Activated CD8-positive, alpha-beta memory T cell treated with anti-CD3 and anti-CD28 coated beads, Interleukin-2, amount 10 ng/mL, durations not matched to agents 7 days and 5 days (primary cell): ENCODE measurements around the gene S100G. TPM values are rescaled to one million over a fixed set of nuclear protein-coding genes. Genes with fewer than 3 reads are reported as not detected.
"Not testable (repeated sequence)": the region's sequence is repeated elsewhere in the genome, so short reads cannot be mapped to it uniquely, and the experiment has no call there.

Experiments used
- ATAC-seq: fragments of 150-1000 bp; cut with Tn5 transposase; one replicate; pipeline ENCODE4 v1.10.0; 2021; ENCODE audit warnings: moderate library complexity
- CTCF ChIA-PET: fragments of 350-600 bp; sonication (Branson Sonifier 250); formaldehyde crosslinking; loops from one replicate; lab custom pipeline; 2021; ENCODE audit warnings: antibody characterized with exemption; lab: Charles Lee
- DNase-seq: peaks from one replicate; pipeline ENCODE4 v3.0.0-alpha.2; 2020
- H3K27ac Mint-ChIP-seq: one replicate; pipeline ENCODE4 v1.8.0; 2021; ENCODE audit warnings: mild to moderate bottlenecking, mixed read lengths
- H3K27me3 Mint-ChIP-seq: one replicate; pipeline ENCODE4 v1.8.0; 2021; ENCODE audit warnings: mixed read lengths
- H3K36me3 Mint-ChIP-seq: one replicate; pipeline ENCODE4 v1.8.0; 2021; ENCODE audit warnings: mild to moderate bottlenecking, mixed read lengths
- H3K4me1 Mint-ChIP-seq: one replicate; pipeline ENCODE4 v1.8.0; 2021; ENCODE audit warnings: mixed read lengths
- H3K4me3 Mint-ChIP-seq: one replicate; pipeline ENCODE4 v1.8.0; 2021; ENCODE audit warnings: mild to moderate bottlenecking, moderate library complexity, mixed read lengths
- H3K9me3 Mint-ChIP-seq: one replicate; pipeline ENCODE4 v1.8.0; 2022; ENCODE audit warnings: low read depth, mixed read lengths
- total RNA-seq, 2 experiments: library from RNA; stranded (reverse); gene quantifications; one replicate each; pipeline ENCODE4 v1.2.3, GENCODE V29; 2021

S100G gene, protein sequence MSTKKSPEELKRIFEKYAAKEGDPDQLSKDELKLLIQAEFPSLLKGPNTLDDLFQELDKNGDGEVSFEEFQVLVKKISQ
- total RNA-seq: not detected

DNA sequence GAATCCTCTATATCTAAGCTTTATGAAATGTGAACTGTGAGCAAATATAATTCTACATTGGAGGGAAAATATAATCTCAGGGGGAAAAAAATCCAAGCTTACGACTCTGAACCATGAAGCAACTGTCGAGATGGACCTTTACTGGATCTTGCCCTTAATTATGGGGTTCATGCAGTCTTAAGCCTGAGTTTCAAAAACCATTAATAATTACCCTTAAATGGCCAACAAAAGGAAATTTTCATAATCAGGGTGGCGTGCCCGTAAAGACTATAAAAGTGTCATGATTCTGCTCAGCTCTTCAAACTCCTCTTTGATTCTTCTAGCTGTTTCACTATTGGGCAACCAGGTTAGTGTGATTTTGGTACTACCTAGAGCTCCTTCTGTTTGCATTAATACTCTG, at the start of gene S100G:
Gene S100G, plus strand, starts transcription at position 301 of the 400 bp plus-strand sequence. CDS start 849 bp downstream, outside the sequence.
- no peak for DNase-seq
- peaks cover 3% of the 10 kb centered on the region for H3K36me3 Mint-ChIP-seq

DNA sequence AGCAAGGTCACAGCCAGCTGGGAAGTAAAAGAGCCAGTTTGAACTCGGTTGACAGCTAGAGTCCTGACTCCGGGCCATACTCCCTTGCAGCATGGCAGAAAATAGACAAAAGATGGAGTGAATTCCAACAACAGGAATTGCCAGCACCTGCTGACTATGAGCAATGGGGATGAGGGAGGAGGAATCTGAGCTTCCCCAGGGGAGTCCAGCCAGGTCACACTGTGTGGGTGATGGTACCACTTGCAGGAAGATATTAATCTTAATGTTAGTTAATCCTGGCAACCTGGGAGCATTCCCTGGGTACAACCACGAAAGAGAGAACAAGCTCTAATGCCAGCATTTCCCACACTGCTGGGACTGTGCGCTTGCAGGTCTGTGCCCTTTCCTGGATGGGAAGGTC, 48.1 kb upstream of the S100G start:
- DNase-seq (no peak), ATAC-seq (no peak)
- Mint-ChIP-seq H3K36me3 (no peaks in the 10 kb centered on the region), H3K4me3 (no peak overlapping the region), H3K4me1 (peaks cover 11% of the 10 kb centered on the region), H3K27ac (no peak overlapping the region), H3K9me3 (no peaks in the 10 kb centered on the region), H3K27me3 (no peaks in the 10 kb centered on the region)
- CTCF ChIA-PET: no interaction called here

More for the DNA sequence above, at the start of gene S100G:
- CTCF ChIA-PET: no interaction called here
- no peaks in the 10 kb centered on the region for H3K9me3 Mint-ChIP-seq
- no peaks in the 10 kb centered on the region for H3K27me3 Mint-ChIP-seq
- no peak for ATAC-seq
- H3K4me1 Mint-ChIP-seq: no peaks in the 10 kb centered on the region
- H3K27ac Mint-ChIP-seq: no peak within 1 kb of the TSS
- no peak within 1 kb of the TSS for H3K4me3 Mint-ChIP-seq

DNA sequence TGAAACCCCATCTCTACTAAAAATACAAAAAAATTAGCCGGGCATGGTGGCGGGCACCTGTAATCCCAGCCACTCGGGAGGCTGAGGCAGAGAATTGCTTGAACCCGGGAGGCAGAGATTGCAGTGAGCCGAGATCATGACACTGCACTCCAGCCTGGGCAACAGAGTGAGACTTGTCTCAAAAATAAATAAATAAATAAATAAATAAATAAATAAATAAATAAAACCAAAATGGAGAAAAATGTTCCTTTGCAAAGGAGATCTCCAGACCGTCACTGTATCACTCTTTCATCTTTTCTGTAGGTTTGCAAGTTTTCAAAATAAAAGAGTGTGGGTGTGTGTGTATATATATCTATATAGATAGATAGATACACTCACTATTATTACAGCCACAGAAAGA, 46.7 kb upstream of the S100G start:
- ATAC-seq, H3K4me3 Mint-ChIP-seq, CTCF ChIA-PET, H3K9me3 Mint-ChIP-seq, H3K36me3 Mint-ChIP-seq, H3K27ac Mint-ChIP-seq, DNase-seq, H3K27me3 Mint-ChIP-seq: not testable (repeated sequence)
- H3K4me1 Mint-ChIP-seq: peaks cover 11% of the 10 kb centered on the region

DNA sequence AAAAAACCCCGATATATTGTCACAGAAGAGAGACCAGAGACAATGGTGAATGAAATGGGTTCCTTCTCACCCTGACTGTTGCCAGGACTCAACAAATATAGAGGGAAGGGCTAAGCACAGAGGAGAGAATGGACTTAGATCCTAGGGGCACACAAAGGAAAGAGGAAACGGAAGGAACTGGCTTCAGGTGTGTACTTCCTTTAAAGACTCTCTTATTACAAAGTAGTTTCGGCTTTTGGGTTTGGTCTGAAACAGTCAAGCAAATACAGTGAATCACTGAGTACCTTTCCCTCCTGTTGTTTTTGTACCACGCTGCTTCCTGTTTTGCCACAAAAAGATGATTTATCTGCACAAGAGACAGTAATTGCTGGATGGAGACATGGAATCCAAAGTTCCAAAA, 46.1 kb upstream of the S100G start:
- CTCF ChIA-PET: no interaction called here
- H3K27me3 Mint-ChIP-seq: no peaks in the 10 kb centered on the region
- DNase-seq (no peak), ATAC-seq (no peak)
- H3K27ac Mint-ChIP-seq: peak overlapping the region; percentile 61
- peaks cover 11% of the 10 kb centered on the region for H3K4me1 Mint-ChIP-seq
- H3K4me3 Mint-ChIP-seq: no peak overlapping the region
- H3K36me3 Mint-ChIP-seq: no peaks in the 10 kb centered on the region
- no peaks in the 10 kb centered on the region for H3K9me3 Mint-ChIP-seq

DNA sequence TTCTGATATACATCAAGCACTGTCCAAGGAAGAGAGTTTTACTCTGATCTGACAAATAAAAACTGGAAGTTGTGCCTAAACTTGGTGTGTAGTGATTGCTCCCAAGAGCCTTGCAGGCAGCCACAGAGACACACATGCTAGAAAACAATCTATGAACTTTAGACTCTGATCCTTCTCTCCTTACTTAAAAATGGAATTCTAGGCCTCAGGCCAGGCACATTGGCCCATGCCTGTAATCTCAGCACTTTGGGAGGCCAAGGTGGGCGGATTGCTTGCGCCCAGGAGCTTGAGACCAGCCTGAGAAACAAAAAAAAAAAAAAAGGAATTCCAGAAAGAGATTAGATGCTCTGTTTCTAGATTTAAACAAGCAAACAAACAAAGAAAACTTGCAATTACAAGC, 45.6 kb upstream of the S100G start:
- H3K4me3 Mint-ChIP-seq: no peak overlapping the region

DNA sequence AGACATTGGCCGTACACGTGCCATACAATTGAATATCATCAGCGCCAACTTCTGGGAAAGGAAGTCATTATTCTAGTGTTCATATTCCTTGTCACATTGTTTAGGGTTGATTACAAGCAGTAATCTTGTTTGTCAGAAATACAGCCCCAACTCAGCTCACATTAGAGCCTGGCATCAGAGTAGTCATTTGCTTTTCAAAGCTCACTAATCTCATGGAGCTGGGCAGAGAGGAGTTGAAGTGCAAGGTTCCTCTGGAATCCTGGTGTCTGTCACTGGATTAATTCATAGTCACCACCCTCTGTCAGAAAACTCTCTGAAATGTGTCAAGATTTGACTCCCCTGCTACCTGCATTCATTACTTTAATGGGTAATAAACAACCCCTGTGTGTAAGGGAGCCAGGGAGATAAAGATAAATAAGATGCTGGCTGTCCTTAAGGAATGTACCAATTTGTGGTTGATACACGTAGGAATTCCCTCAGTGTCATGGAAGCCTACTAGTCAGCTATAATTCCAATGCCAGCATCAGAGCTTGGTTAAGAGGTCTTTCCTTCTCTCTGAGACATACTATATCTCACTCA, 43.7 kb upstream of the S100G start:
- Mint-ChIP-seq H3K4me1 (peaks cover 11% of the 10 kb centered on the region), H3K27me3 (no peaks in the 10 kb centered on the region), H3K9me3 (no peaks in the 10 kb centered on the region), H3K27ac (no peak overlapping the region), H3K36me3 (no peaks in the 10 kb centered on the region), H3K4me3 (no peak overlapping the region)
- DNase-seq (no peak), ATAC-seq (no peak)
- CTCF ChIA-PET: no interaction called here

More for the DNA sequence above, 45.6 kb upstream of the S100G start:
- no peaks in the 10 kb centered on the region for H3K27me3 Mint-ChIP-seq
- no peaks in the 10 kb centered on the region for H3K9me3 Mint-ChIP-seq
- peaks cover 11% of the 10 kb centered on the region for H3K4me1 Mint-ChIP-seq
- H3K36me3 Mint-ChIP-seq: no peaks in the 10 kb centered on the region
- ATAC-seq: no peak
- H3K27ac Mint-ChIP-seq: peak overlapping the region; percentile 61
- CTCF ChIA-PET: no interaction called here
- DNase-seq: no peak

DNA sequence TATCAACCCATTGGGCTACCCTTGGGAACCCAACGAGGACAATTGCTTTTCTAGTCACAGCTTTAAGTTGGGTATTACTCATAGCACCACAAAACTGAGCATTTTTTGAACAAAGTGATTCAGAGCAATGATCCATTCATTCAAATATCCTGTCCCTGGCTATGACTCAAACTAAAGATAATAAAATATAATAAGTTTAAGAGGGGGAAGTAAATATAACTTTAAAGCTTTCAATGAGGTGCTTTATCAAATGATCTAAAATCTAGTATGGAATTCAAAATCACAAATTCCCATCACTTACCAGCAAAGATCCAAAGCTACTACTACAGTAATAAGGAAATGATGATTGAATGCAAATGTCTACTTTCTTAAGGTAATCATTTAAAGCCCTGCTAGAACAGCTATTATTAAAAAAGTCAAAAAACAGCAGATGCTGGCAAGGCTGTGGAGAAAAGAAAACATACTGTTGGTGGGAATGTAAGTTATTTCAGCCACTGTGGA, 39.8 kb upstream of the S100G start:
- Mint-ChIP-seq H3K9me3 (no peaks in the 10 kb centered on the region), H3K4me1 (no peaks in the 10 kb centered on the region), H3K27ac (no peak overlapping the region), H3K27me3 (no peaks in the 10 kb centered on the region), H3K4me3 (no peak overlapping the region), H3K36me3 (peaks cover 2% of the 10 kb centered on the region)
- DNase-seq (no peak), ATAC-seq (no peak)
- CTCF ChIA-PET: no interaction called here

DNA sequence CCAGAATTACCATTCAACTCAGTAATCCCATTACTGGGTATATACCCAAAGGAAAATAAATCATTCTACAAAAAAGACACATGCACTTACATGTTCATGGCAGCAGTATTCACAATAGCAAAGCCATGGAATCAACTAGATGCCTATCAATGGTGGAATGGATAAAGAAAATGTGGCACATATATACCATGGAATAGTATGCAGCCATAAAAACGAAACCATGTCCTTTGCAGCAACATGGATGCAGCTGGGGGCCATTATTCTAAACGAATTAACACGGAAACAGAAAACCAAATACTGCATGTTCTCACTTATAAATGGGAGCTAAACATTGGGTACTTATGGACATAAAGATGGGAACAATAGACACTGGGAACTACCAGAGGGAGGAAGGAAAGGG, 39.3 kb upstream of the S100G start:
- H3K9me3 Mint-ChIP-seq, H3K36me3 Mint-ChIP-seq, H3K27me3 Mint-ChIP-seq, H3K4me3 Mint-ChIP-seq, DNase-seq, H3K4me1 Mint-ChIP-seq, CTCF ChIA-PET, H3K27ac Mint-ChIP-seq, ATAC-seq: not testable (repeated sequence)

DNA sequence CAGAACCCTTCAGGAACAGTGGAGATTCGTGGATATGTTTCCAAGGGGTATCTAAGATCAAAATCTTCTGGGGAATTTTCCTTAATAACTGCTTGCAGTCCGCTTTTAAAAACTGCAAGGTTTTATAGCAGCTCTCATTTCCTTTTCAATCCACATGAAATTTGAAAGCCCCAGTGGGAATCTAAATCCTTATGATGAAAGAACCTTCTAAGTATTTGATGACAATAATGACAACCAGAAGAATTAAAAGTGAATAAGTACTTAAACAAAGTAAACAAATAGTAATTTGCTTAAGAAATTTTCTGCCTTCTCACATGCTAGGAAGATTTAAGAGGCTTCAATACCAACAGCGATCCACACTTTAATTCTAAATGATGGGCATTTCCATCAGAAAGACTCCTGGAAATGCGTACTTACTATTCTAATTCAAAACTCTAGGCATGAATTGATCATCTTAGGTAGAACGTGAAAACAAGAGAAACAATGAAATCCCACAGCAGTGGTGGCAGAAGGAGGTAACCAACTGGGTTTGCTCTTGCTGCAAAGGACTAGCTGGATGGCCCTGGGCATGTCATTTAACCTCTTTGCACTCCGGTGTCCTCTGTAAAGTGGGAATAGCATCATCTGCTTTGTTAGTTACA, 37.6 kb upstream of the S100G start:
- CTCF ChIA-PET: no interaction called here
- H3K9me3 Mint-ChIP-seq: no peaks in the 10 kb centered on the region
- H3K27me3 Mint-ChIP-seq: no peaks in the 10 kb centered on the region
- DNase-seq (no peak), ATAC-seq (no peak)
- no peaks in the 10 kb centered on the region for H3K4me1 Mint-ChIP-seq
- H3K27ac Mint-ChIP-seq: no peak overlapping the region
- H3K4me3 Mint-ChIP-seq: no peak overlapping the region
- H3K36me3 Mint-ChIP-seq: peaks cover 9% of the 10 kb centered on the region

DNA sequence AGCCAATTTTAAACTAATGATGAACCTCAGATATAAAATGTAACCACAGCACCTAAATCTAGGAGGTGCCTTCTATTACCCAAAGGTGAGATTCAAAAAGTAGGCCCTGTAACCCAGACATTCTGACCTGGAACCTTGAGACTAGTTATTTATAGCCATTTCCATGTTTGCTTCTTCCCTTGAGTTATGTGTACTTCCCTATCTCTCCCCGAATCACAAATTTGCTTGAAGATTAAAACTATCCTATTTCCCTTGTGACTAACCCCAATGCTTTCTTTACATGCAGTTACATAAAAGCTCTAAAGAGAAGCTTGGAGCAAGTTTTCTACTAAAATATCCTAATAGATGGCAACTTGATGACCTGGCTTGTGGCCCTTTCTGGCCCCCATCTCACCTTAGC, 32.6 kb upstream of the S100G start:
- ATAC-seq: no peak
- peaks cover 16% of the 10 kb centered on the region for H3K36me3 Mint-ChIP-seq
- CTCF ChIA-PET: no interaction called here
- H3K9me3 Mint-ChIP-seq: no peaks in the 10 kb centered on the region
- no peaks in the 10 kb centered on the region for H3K27me3 Mint-ChIP-seq
- DNase-seq: no peak
- H3K4me1 Mint-ChIP-seq: no peaks in the 10 kb centered on the region
- no peak overlapping the region for H3K27ac Mint-ChIP-seq
- H3K4me3 Mint-ChIP-seq: no peak overlapping the region

DNA sequence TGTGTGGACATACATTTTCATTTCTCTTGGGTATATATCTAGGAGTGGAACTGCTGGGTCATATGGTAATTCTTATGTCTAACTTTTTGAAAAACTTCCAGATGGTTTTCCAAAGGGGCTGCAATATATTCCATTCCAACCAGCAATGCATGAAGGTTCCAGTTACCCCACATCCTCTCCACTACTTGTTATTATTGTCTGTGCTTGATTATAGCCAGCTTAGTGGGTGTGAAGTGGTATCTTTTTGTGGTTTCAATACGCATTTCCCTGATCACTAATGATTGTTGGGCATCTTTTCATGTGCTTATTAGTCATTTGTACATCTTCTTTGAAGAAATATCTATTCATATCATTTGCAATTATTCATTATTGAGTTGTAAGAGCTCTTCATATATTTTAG, 31.5 kb upstream of the S100G start:
- no peak for DNase-seq
- no peak for ATAC-seq
- no peaks in the 10 kb centered on the region for H3K9me3 Mint-ChIP-seq
- no peaks in the 10 kb centered on the region for H3K27me3 Mint-ChIP-seq
- CTCF ChIA-PET: no interaction called here
- H3K27ac Mint-ChIP-seq: no peak overlapping the region
- peaks cover 16% of the 10 kb centered on the region for H3K36me3 Mint-ChIP-seq
- no peak overlapping the region for H3K4me3 Mint-ChIP-seq
- no peaks in the 10 kb centered on the region for H3K4me1 Mint-ChIP-seq

DNA sequence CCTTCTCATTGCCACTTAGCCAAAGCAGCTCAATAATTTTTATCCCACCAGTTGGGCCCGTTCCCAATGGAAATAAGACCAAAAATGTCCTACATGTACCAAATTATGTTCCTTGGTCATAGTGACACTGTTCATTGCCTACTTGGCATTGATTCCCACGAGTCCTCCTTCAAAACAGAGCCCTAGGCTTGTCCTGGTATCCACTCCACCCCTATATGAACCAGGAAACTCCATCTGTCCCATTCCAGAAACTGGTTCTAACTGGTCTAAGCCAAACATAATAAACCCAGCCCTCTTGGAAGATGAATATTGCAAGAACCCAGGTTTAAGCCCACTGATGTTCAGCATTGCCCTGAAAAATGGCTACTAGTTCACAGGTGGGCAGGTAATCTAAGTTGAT, 30.9 kb upstream of the S100G start:
- Mint-ChIP-seq H3K36me3 (peaks cover 16% of the 10 kb centered on the region), H3K4me3 (no peak overlapping the region), H3K27me3 (no peaks in the 10 kb centered on the region), H3K4me1 (no peaks in the 10 kb centered on the region), H3K9me3 (no peaks in the 10 kb centered on the region), H3K27ac (no peak overlapping the region)
- no peak for ATAC-seq
- CTCF ChIA-PET: no interaction called here
- DNase-seq: no peak

DNA sequence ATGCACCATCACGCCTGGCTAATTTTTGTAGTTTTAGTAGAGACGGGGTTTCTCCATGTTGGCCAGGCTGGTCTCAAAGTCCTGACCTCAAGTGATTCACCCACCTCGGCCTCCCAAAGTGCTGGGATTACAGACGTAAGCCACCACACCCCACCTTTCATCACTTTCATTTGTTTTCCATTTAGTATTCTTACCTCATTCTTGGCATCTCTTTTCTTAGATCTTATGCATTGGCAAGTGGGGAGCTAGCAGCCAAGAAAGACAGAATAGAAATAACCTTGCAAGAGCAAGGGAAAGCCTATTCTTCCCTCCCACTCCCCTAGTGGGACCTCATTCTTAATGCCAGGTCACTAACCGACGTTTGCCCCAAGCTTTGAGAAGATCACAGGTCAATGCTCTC, 21.4 kb upstream of the S100G start:
- H3K27ac Mint-ChIP-seq, H3K36me3 Mint-ChIP-seq, ATAC-seq, H3K27me3 Mint-ChIP-seq, DNase-seq, H3K9me3 Mint-ChIP-seq, CTCF ChIA-PET, H3K4me3 Mint-ChIP-seq, H3K4me1 Mint-ChIP-seq: not testable (repeated sequence)

DNA sequence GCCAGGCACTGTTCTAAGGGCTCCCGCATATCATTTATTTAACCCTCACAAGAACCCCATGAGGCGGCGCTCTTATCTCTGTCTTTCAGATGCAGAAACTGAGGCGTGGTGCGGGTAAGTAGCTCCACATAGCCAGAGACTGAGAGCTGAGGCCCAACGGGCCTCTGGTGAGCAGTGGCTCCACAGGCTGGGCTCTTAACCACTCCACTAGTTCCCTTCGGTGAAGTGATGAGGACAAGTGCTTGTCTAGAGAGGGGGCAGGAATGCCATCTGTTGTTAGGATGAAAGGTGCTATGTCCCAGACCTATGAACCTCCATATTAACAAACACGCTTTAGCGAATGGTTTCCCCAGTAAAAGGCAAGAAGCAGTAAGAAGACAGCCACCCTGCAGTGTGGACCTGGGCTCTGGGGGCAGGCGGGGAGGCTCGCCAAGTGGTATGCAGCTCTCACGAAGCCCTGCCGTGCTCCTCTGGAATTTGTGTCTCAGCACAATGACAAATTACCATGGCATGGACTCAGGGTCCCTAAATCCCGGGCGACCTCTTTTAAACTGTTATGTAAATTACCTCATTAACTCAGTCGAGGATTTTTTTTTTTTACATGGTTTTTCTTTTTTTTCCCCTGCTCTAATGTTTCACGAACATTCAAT, 20.9 kb upstream of the S100G start:
- Mint-ChIP-seq H3K27ac (no peak overlapping the region), H3K36me3 (no peaks in the 10 kb centered on the region), H3K4me3 (no peak overlapping the region), H3K4me1 (no peaks in the 10 kb centered on the region), H3K27me3 (no peaks in the 10 kb centered on the region), H3K9me3 (no peaks in the 10 kb centered on the region)
- CTCF ChIA-PET: no interaction called here
- ATAC-seq (no peak), DNase-seq (no peak)
